HEK293 (cell line): ENCODE data around the gene CSRP1.

Experiments used
- CTCF ChIA-PET: fragments of 350-600 bp; formaldehyde crosslinking; extraction: SDS; loops from one replicate; lab custom pipeline; 2021; ENCODE audit warnings: antibody characterized with exemption; lab: Yijun Ruan, JAX
- POLR2A ChIA-PET: fragments of 300-600 bp; formaldehyde crosslinking; extraction: SDS; loops from one replicate; lab custom pipeline; 2020; ENCODE audit warnings: antibody characterized with exemption, inconsistent platforms; lab: Yijun Ruan, JAX
- H3K27ac ChIP-seq: fragments of 200-500 bp; sonication (Bioruptor generic); 2 replicates; pipeline ENCODE4 v1.5.1; 2014; ENCODE audit warnings: low read depth, low read length, control low read depth, inconsistent platforms; ENCODE audit errors: extremely low read depth
- H3K36me3 ChIP-seq, 2 experiments: fragments of 200-500 bp in 1 of 2; sonication (Bioruptor generic) in 1 of 2; 1 replicate in 1 of 2; 2 replicates in 1 of 2; pipeline ENCODE4 v1.5.1; 2014 to 2017; ENCODE audit warnings: inconsistent platforms in 2 of 2, low read length in 2 of 2; ENCODE audit not compliant: control insufficient read depth in 2 of 2, insufficient read depth in 1 of 2
- H3K4me1 ChIP-seq: fragments of 200-500 bp; sonication (Bioruptor generic); 2 replicates; pipeline ENCODE4 v1.5.1; 2014; ENCODE audit warnings: mild to moderate bottlenecking, low read length, inconsistent platforms; ENCODE audit not compliant: control insufficient read depth, insufficient read depth
- H3K4me3 ChIP-seq: 2 replicates; pipeline ENCODE4 v1.5.1; 2011; ENCODE audit warnings: low read depth, mild to moderate bottlenecking, control low read depth, low read length, moderate library complexity
- H3K9me3 ChIP-seq: fragments of 200-500 bp; sonication (Bioruptor generic); 2 replicates; pipeline ENCODE4 v1.5.1; 2014; ENCODE audit warnings: low read depth, low read length, inconsistent platforms; ENCODE audit not compliant: control insufficient read depth, insufficient read depth
- BCL11B ChIP-seq: fragments of 450-650 bp; formaldehyde crosslinking; IDR thresholded peaks from 2 replicates; pipeline ENCODE4 v1.5.1; 2016; ENCODE audit warnings: low read depth, missing biosample characterization, missing genetic modification characterization
- GLI4 ChIP-seq: fragments of 450-650 bp; formaldehyde crosslinking; IDR thresholded peaks from 2 replicates; pipeline ENCODE4 v1.5.1; 2016; ENCODE audit warnings: missing biosample characterization, missing genetic modification characterization
- MYNN ChIP-seq: fragments of 450-650 bp; formaldehyde crosslinking; IDR thresholded peaks from 2 replicates; pipeline ENCODE4 v1.5.1; 2016; ENCODE audit warnings: missing biosample characterization, missing genetic modification characterization, borderline replicate concordance
- SP2 ChIP-seq: fragments of 450-650 bp; formaldehyde crosslinking; IDR thresholded peaks from 2 replicates; pipeline ENCODE4 v1.5.1; 2016; ENCODE audit warnings: missing biosample characterization, missing genetic modification characterization
- ZFHX2 ChIP-seq: fragments of 450-650 bp; formaldehyde crosslinking; conservative IDR thresholded peaks from 2 replicates; pipeline ENCODE4 v1.5.1; 2016; ENCODE audit warnings: missing biosample characterization, missing genetic modification characterization
- ZNF155 ChIP-seq: fragments of 450-650 bp; formaldehyde crosslinking; IDR thresholded peaks from 2 replicates; pipeline ENCODE4 v1.5.1; 2016; ENCODE audit warnings: missing biosample characterization, missing genetic modification characterization
- ZNF2 ChIP-seq: fragments of 450-650 bp; formaldehyde crosslinking; IDR thresholded peaks from 2 replicates; pipeline ENCODE4 v1.5.1; 2016; ENCODE audit warnings: missing biosample characterization, missing genetic modification characterization
- ZNF202 ChIP-seq: fragments of 450-650 bp; formaldehyde crosslinking; IDR thresholded peaks from 2 replicates; pipeline ENCODE4 v1.5.1; 2016; ENCODE audit warnings: missing biosample characterization, missing genetic modification characterization, borderline replicate concordance
- ZNF24 ChIP-seq: fragments of 450-650 bp; formaldehyde crosslinking; IDR thresholded peaks from 2 replicates; pipeline ENCODE4 v1.5.1; 2016; ENCODE audit warnings: missing biosample characterization, missing genetic modification characterization
- ZNF571 ChIP-seq: fragments of 450-650 bp; formaldehyde crosslinking; IDR thresholded peaks from 2 replicates; pipeline ENCODE4 v1.5.0; 2017; ENCODE audit warnings: missing biosample characterization, missing genetic modification characterization
- ZNF596 ChIP-seq: fragments of 450-650 bp; IDR thresholded peaks from 2 replicates; pipeline ENCODE4 v1.5.0; 2018; ENCODE audit warnings: missing biosample characterization, mild to moderate bottlenecking, missing genetic modification characterization, moderate library complexity
- ZNF670 ChIP-seq: fragments of 450-650 bp; formaldehyde crosslinking; IDR thresholded peaks from 2 replicates; pipeline ENCODE4 v1.5.1; 2016; ENCODE audit warnings: missing biosample characterization, missing genetic modification characterization, low read depth
- ZNF837 ChIP-seq: fragments of 450-650 bp; formaldehyde crosslinking; IDR thresholded peaks from 2 replicates; pipeline ENCODE4 v1.5.1; 2016; ENCODE audit warnings: missing biosample characterization, missing genetic modification characterization
- ZNF843 ChIP-seq: fragments of 450-650 bp; formaldehyde crosslinking; IDR thresholded peaks from 2 replicates; pipeline ENCODE4 v1.5.1; 2016; ENCODE audit warnings: missing biosample characterization, missing genetic modification characterization
- TF ChIP-seq, protein P1 (sequence below): fragments of 450-650 bp; formaldehyde crosslinking; optimal IDR thresholded peaks from 2 replicates; pipeline ENCODE3; 2016; ENCODE audit warnings: missing biosample characterization, mild to moderate bottlenecking, missing genetic modification characterization
- TF ChIP-seq, protein P2 (sequence below): fragments of 450-650 bp; formaldehyde crosslinking; IDR thresholded peaks from 2 replicates; pipeline ENCODE4 v1.5.1; 2016; ENCODE audit warnings: missing biosample characterization, missing genetic modification characterization
- TF ChIP-seq, protein P3 (sequence below): fragments of 450-650 bp; IDR thresholded peaks from 2 replicates; pipeline ENCODE4 v1.5.1; 2018; ENCODE audit warnings: missing biosample characterization, missing genetic modification characterization
- TF ChIP-seq, protein P4 (sequence below): fragments of 450-650 bp; formaldehyde crosslinking; conservative IDR thresholded peaks from 2 replicates; pipeline ENCODE4 v1.5.1; 2016; ENCODE audit warnings: low read depth, missing biosample characterization, missing genetic modification characterization

CSRP1 gene

DNA sequence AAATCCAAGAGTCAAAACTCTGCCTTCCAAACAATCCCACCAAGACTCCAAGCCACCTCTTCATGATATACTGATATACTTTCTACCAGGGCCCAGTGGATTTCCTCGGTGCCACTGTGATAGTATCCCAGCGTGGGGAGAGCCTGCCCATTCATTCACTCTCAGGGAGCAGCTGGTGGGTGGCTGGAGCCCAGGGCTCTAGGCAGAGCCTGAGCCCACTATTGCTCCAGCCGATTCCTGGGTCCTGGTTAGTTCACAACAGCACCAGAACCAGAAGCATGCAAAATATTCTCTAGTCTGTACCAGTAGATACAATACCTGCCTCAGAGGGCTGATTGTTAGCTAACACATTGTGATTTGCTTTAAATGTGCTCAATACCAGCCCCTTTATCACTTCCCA is 831 bp downstream of the CSRP1 start (continued):
- TF ChIP-seq, protein P1, sequence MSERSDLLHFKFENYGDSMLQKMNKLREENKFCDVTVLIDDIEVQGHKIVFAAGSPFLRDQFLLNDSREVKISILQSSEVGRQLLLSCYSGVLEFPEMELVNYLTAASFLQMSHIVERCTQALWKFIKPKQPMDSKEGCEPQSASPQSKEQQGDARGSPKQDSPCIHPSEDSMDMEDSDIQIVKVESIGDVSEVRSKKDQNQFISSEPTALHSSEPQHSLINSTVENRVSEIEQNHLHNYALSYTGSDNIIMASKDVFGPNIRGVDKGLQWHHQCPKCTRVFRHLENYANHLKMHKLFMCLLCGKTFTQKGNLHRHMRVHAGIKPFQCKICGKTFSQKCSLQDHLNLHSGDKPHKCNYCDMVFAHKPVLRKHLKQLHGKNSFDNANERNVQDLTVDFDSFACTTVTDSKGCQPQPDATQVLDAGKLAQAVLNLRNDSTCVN: no peak

DNA sequence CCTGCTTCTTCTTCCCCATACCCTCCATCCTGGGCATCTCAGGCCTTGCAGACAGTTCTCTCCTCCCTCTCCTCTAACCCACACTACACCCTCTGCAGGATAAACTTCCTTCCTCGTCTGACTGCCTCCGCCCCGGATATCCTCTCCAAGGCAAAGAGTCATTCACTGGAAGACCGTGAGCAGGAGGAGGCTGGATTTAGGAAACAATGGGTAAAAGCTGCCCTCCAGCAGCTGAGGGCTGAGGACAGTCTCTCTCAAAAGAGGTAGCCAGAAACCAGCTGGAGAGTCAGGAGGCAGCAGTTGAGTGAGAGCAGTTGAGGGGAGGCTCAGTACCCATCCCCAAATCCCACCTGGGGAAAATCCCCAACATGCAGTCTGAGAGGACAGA is 1.4 kb downstream of the CSRP1 start:
- CTCF ChIA-PET: interaction anchor here (0.6 to 1.0 kb wide), 6 partner anchors 24 to 286 kb away, joined by 3 to 14 read pairs (median 4); no protein-coding TSS in a partner anchor

DNA sequence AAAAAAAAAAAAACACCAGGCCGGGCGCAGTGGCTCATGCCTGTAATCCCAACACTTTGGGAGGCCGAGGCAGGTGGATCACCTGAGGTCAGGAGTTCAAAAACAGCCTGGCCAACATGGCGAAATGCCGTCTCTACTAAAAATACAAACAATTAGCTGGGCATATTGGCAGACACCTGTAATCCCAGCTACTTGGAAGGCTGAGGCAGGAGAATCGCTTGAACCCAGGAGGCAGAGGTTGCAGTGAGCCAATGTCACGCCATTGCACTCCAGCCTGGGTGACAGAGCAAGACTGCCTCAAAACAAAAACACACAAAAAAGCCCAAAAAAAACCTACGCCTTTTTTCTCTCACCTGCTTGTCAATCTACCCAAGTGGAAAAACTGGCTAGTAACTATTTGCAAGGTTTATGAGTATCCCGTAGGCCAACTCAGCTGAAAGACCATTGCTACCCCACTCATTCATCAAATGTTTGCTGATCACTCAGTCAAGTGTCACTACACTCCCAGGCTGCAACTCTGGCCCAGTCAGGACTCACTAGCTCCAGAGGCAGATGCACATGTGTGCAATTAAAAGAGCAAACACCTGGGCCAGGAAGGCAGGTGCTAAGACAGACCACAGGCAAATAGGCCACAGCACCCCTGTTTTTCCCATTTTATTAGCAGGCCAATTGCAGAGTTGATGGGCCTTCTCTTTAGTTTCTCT is 2.0 kb downstream of the CSRP1 start:
- no peaks in the 10 kb centered on the region; the same call in none of the 2 replicates for H3K4me1 ChIP-seq
- CTCF ChIA-PET: interaction anchor here (0.7 to 5.5 kb wide), 5 partner anchors 8 to 57 kb away, joined by 3 to 74 read pairs (median 11); no protein-coding TSS in a partner anchor
- TF ChIP-seq, protein P2, sequence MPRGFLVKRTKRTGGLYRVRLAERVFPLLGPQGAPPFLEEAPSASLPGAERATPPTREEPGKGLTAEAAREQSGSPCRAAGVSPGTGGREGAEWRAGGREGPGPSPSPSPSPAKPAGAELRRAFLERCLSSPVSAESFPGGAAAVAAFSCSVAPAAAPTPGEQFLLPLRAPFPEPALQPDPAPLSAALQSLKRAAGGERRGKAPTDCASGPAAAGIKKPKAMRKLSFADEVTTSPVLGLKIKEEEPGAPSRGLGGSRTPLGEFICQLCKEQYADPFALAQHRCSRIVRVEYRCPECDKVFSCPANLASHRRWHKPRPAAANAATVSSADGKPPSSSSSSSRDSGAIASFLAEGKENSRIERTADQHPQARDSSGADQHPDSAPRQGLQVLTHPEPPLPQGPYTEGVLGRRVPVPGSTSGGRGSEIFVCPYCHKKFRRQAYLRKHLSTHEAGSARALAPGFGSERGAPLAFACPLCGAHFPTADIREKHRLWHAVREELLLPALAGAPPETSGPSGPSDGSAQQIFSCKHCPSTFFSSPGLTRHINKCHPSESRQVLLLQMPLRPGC: no peak
- no peak for TF ChIP-seq ZNF571 (tag by site-specific recombination)
- no peak for TF ChIP-seq ZNF670 (tag by site-specific recombination)
- no peak for TF ChIP-seq GLI4
- TF ChIP-seq, protein P3, sequence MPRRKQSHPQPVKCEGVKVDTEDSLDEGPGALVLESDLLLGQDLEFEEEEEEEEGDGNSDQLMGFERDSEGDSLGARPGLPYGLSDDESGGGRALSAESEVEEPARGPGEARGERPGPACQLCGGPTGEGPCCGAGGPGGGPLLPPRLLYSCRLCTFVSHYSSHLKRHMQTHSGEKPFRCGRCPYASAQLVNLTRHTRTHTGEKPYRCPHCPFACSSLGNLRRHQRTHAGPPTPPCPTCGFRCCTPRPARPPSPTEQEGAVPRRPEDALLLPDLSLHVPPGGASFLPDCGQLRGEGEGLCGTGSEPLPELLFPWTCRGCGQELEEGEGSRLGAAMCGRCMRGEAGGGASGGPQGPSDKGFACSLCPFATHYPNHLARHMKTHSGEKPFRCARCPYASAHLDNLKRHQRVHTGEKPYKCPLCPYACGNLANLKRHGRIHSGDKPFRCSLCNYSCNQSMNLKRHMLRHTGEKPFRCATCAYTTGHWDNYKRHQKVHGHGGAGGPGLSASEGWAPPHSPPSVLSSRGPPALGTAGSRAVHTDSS (tag by site-specific recombination): no peak
- TF ChIP-seq, all 188 proteins: peak for 0
- POLR2A ChIA-PET: interaction anchor here (0.9 to 1.9 kb wide), 5 partner anchors 22 to 36 kb away, joined by 4 to 7 read pairs (median 6); partner anchors contain the start of genes NAV1 and PHLDA3
- Histone ChIP-seq H3K4me3 (no peak overlapping the region; the same call in 1 of the 2 replicates), H3K27ac (no peak overlapping the region), H3K9me3 (no peaks in the 10 kb centered on the region), H3K36me3 (no peaks in the 10 kb centered on the region)

More for the DNA sequence above, 1.4 kb downstream of the CSRP1 start:
- POLR2A ChIA-PET: interaction anchor here (0.9 to 1.9 kb wide), 5 partner anchors 9 to 35 kb away, joined by 3 to 6 read pairs (median 4); partner anchors contain the start of gene NAV1
- TF ChIP-seq ZNF2 (tag by site-specific recombination) (no peak), ZNF24 (tag by site-specific recombination) (no peak), ZNF837 (tag by site-specific recombination) (no peak), MYNN (tag by site-specific recombination) (no peak), SP2 (tag by site-specific recombination) (peak; percentile 22; the same call in 1 of the 2 replicates), ZNF843 (tag by site-specific recombination) (no peak), ZFHX2 (0 out of 2 replicates have a peak, but pooled peaks have one; percentile 37), BCL11B (tag by site-specific recombination) (no peak), ZNF202 (tag by site-specific recombination) (no peak), ZNF596 (tag by site-specific recombination) (no peak), ZNF155 (tag by site-specific recombination) (no peak)
- TF ChIP-seq, protein P1: no peak
- TF ChIP-seq, protein P4, sequence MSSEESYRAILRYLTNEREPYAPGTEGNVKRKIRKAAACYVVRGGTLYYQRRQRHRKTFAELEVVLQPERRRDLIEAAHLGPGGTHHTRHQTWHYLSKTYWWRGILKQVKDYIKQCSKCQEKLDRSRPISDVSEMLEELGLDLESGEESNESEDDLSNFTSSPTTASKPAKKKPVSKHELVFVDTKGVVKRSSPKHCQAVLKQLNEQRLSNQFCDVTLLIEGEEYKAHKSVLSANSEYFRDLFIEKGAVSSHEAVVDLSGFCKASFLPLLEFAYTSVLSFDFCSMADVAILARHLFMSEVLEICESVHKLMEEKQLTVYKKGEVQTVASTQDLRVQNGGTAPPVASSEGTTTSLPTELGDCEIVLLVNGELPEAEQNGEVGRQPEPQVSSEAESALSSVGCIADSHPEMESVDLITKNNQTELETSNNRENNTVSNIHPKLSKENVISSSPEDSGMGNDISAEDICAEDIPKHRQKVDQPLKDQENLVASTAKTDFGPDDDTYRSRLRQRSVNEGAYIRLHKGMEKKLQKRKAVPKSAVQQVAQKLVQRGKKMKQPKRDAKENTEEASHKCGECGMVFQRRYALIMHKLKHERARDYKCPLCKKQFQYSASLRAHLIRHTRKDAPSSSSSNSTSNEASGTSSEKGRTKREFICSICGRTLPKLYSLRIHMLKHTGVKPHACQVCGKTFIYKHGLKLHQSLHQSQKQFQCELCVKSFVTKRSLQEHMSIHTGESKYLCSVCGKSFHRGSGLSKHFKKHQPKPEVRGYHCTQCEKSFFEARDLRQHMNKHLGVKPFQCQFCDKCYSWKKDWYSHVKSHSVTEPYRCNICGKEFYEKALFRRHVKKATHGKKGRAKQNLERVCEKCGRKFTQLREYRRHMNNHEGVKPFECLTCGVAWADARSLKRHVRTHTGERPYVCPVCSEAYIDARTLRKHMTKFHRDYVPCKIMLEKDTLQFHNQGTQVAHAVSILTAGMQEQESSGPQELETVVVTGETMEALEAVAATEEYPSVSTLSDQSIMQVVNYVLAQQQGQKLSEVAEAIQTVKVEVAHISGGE: no peak
- TF ChIP-seq, all 188 proteins: peak for 2
- peak overlapping the region; percentile 6; the same call in 1 of the 2 replicates for H3K4me3 ChIP-seq
- H3K4me1 ChIP-seq: no peaks in the 10 kb centered on the region; the same call in none of the 2 replicates
- H3K9me3 ChIP-seq: no peaks in the 10 kb centered on the region
- no peaks in the 10 kb centered on the region for H3K36me3 ChIP-seq
- H3K27ac ChIP-seq: no peak overlapping the region
